ENCODE data around the gene BRF1.

The BRF1 gene

GRCh38 chr14:105326568-105326867 lies 25.7 kb upstream of the BRF1 start:
- peaks cover 11% of the 10 kb centered on the region for H3K36me3 Mint-ChIP-seq (ENCODE audit: low read depth)
- no peak overlapping the region for H3K27ac Mint-ChIP-seq
- H3K4me1 Mint-ChIP-seq: peaks cover 46% of the 10 kb centered on the region

GRCh38 chr14:105325716-105326567 lies 25.1 kb upstream of the BRF1 start:
- H3K27ac Mint-ChIP-seq: no peak overlapping the region
- H3K4me3 Mint-ChIP-seq: no peak overlapping the region
- H3K36me3 Mint-ChIP-seq (ENCODE audit: low read depth): peaks cover 11% of the 10 kb centered on the region
- H3K27me3 Mint-ChIP-seq (ENCODE audit: low read depth): no peaks in the 10 kb centered on the region
- no peaks in the 10 kb centered on the region for H3K9me3 Mint-ChIP-seq
- peaks cover 44% of the 10 kb centered on the region for H3K4me1 Mint-ChIP-seq
- TF ChIP-seq CTCF (IDR thresholded peaks at IDR 0.05; ENCODE audit: unreplicated experiment in 3 of 3): no peak

More at GRCh38 chr14:105326568-105326867, 25.7 kb upstream of the BRF1 start:
- Mint-ChIP-seq H3K27me3 (ENCODE audit: low read depth) (no peaks in the 10 kb centered on the region), H3K9me3 (no peaks in the 10 kb centered on the region), H3K4me3 (peak overlapping the region in 1 of 3 experiments; percentile 19)
- TF ChIP-seq CTCF (IDR thresholded peaks at IDR 0.05; ENCODE audit: unreplicated experiment in 3 of 3): no peak

- no peak for TF ChIP-seq CTCF (IDR thresholded peaks at IDR 0.05; ENCODE audit: unreplicated experiment in 3 of 3)
- peaks cover 14% of the 10 kb centered on the region for H3K36me3 Mint-ChIP-seq (ENCODE audit: low read depth)
- H3K4me1 Mint-ChIP-seq: peaks cover 44% of the 10 kb centered on the region
- no peaks in the 10 kb centered on the region for H3K9me3 Mint-ChIP-seq
- H3K27ac Mint-ChIP-seq: no peak overlapping the region
- H3K4me3 Mint-ChIP-seq: no peak overlapping the region
- no peaks in the 10 kb centered on the region for H3K27me3 Mint-ChIP-seq (ENCODE audit: low read depth)
Observed at GRCh38 chr14:105325303-105325702, 24.5 kb upstream of the BRF1 start.

- TF ChIP-seq CTCF (IDR thresholded peaks at IDR 0.05; ENCODE audit: unreplicated experiment in 3 of 3): no peak
- peaks cover 44% of the 10 kb centered on the region for H3K4me1 Mint-ChIP-seq
- no peak overlapping the region for H3K4me3 Mint-ChIP-seq
- no peak overlapping the region for H3K27ac Mint-ChIP-seq
- peaks cover 14% of the 10 kb centered on the region for H3K36me3 Mint-ChIP-seq (ENCODE audit: low read depth)
- H3K27me3 Mint-ChIP-seq (ENCODE audit: low read depth): no peaks in the 10 kb centered on the region
- H3K9me3 Mint-ChIP-seq: no peaks in the 10 kb centered on the region
Observed at GRCh38 chr14:105324871-105325270, 24.1 kb upstream of the BRF1 start.

GRCh38 chr14:105324080-105324778 lies 23.4 kb upstream of the BRF1 start:
- H3K27me3 Mint-ChIP-seq (ENCODE audit: low read depth): no peaks in the 10 kb centered on the region
- H3K36me3 Mint-ChIP-seq (ENCODE audit: low read depth): peaks cover 17% of the 10 kb centered on the region
- H3K9me3 Mint-ChIP-seq: no peaks in the 10 kb centered on the region
- H3K4me3 Mint-ChIP-seq: peak overlapping the region in 1 of 3 experiments; percentile 35
- no peak overlapping the region for H3K27ac Mint-ChIP-seq
- TF ChIP-seq CTCF (IDR thresholded peaks at IDR 0.05; ENCODE audit: unreplicated experiment in 3 of 3): no peak
- peaks cover 47% of the 10 kb centered on the region for H3K4me1 Mint-ChIP-seq
